HG02588 (cell line): ENCODE data around the gene LONP2.
"Not testable (repeated sequence)": the region's sequence is repeated elsewhere in the genome, so short reads cannot be mapped to it uniquely, and the experiment has no call there.

Experiments used
- ATAC-seq: cut with Tn5 transposase; IDR thresholded peaks from one replicate; pipeline ENCODE4 v1.9.1; 2021; ENCODE audit warnings: mild to moderate bottlenecking, moderate library complexity; ENCODE audit not compliant: unreplicated experiment

Gene LONP2

GRCh38 chr16:48284772-48285409 lies 40.8 kb downstream of the LONP2 start:
- no peak for ATAC-seq

- no peak for ATAC-seq
Measured at GRCh38 chr16:48287239-48287638, 43.1 kb downstream of the LONP2 start.

GRCh38 chr16:48291303-48291702 lies 47.2 kb downstream of the LONP2 start:
- no peak for ATAC-seq

GRCh38 chr16:48291754-48292153 lies 47.7 kb downstream of the LONP2 start:
- ATAC-seq: no peak

- ATAC-seq: no peak
Measured at GRCh38 chr16:48292452-48292851, 48.4 kb downstream of the LONP2 start.

GRCh38 chr16:48294724-48295123 lies 50.6 kb downstream of the LONP2 start:
- no peak for ATAC-seq

GRCh38 chr16:48295488-48296281 lies 51.6 kb downstream of the LONP2 start:
- ATAC-seq: no peak

GRCh38 chr16:48299471-48299870 lies 55.4 kb downstream of the LONP2 start:
- no peak for ATAC-seq

GRCh38 chr16:48300391-48300856 lies 56.3 kb downstream of the LONP2 start:
- ATAC-seq: no peak

- ATAC-seq: no peak
Measured at GRCh38 chr16:48308535-48308934, 64.4 kb downstream of the LONP2 start.

- no peak for ATAC-seq
Measured at GRCh38 chr16:48310908-48311641, 67.0 kb downstream of the LONP2 start.

GRCh38 chr16:48313905-48314304 lies 69.8 kb downstream of the LONP2 start:
- ATAC-seq: not testable (repeated sequence)

GRCh38 chr16:48317026-48317425 lies 72.9 kb downstream of the LONP2 start:
- no peak for ATAC-seq

- ATAC-seq: no peak
Measured at GRCh38 chr16:48317614-48318315, 73.7 kb downstream of the LONP2 start.

GRCh38 chr16:48318630-48319029 lies 74.5 kb downstream of the LONP2 start:
- ATAC-seq: no peak

- no peak for ATAC-seq
Measured at GRCh38 chr16:48321317-48322036, 77.4 kb downstream of the LONP2 start.

GRCh38 chr16:48323783-48324775 lies 80.0 kb downstream of the LONP2 start:
- no peak for ATAC-seq

GRCh38 chr16:48326915-48327314 lies 82.8 kb downstream of the LONP2 start:
- ATAC-seq: no peak

GRCh38 chr16:48329138-48329537 lies 85.0 kb downstream of the LONP2 start:
- ATAC-seq: no peak
